GM11168 (cell line): ENCODE measurements around the gene YEATS2.
"Not testable (repeated sequence)": the region's sequence is repeated elsewhere in the genome, so short reads cannot be mapped to it uniquely, and the experiment has no call there.

Experiments
- in situ Hi-C: fragments of 300-500 bp; cut with MboI; formaldehyde crosslinking; loops from one replicate; pipeline ENCODE4 v1.12.0; 2022; ENCODE audit warnings: low sequenced_read_pairs; ENCODE audit not compliant: unreplicated experiment

YEATS2 gene

DNA sequence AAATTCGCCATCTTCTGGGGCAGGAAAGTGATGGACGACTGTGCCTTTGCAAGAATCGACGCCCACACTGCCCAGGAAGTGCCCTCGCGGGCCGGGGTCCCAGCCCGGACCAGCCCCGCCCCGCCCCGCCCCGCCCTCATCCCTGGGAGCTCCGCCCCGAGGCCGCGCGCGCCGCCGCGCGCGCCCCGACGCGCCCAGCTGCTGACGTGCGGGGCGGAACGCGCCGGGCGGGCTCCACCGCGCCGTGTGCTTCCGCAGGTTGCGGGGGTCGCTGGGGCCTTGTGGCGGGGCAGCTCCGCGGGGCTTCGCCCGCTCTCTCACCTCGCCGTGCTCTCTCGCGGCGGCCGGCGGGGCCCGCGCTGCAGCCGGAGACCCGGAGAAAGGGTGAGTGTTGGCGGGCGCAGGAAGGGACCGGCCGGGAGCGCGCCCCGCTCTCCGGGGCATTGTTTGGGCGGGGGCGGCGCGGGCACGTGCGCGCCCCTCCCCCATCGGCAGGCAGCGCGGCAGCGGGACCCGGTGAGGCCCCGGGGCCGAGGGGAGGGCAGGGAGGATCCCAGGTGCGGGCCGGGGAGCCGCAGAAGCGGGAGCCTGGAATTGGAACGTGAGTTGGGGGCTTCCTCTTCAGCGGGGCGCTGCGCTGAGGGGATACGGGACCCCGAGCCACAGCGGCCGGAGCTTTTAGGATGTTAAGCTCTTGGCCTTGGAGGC is at the start of gene YEATS2:
Gene YEATS2, plus strand, starts transcription at position 188 of the 708 bp plus-strand sequence. CDS start 17,366 bp downstream, outside the sequence.
- in situ Hi-C loops, result no loop called here

DNA sequence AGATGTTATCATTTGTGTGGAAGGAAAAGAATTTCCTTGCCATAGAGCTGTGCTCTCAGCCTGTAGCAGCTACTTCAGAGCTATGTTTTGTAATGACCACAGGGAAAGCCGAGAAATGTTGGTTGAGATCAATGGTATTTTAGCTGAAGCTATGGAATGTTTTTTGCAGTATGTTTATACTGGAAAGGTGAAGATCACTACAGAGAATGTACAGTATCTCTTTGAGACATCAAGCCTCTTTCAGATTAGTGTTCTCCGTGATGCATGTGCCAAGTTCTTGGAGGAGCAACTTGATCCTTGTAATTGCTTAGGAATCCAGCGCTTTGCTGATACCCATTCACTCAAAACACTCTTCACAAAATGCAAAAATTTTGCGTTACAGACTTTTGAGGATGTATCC is 47.0 kb upstream of the YEATS2 start:
- in situ Hi-C loops, result no loop called here

- in situ Hi-C loops, result no loop called here
Measured at GRCh38 chr3:183653209-183654064, 44.2 kb upstream of the YEATS2 start.

GRCh38 chr3:183654727-183655126 is 42.9 kb upstream of the YEATS2 start:
- in situ Hi-C loops, result no loop called here

DNA sequence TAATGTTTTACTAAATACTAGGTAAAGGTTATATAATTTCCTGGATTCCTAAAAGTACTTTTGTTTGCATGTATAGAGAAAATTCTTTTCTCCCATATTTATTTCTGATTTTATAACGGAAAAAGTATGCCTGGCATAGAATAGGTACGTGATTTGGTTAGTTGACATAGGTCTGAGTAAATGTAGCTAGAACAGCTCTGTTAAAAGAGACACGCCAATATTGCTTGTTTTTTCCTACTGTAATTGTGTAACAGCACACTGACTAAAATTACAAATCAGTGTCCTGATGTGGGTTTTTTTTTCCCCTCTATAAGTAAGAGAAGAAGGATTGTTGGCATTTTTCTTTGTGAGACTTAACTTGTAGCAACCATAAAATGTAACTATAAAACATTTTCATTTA is 35.5 kb upstream of the YEATS2 start:
- in situ Hi-C loops, result no loop called here

- in situ Hi-C loops, result no loop called here
Measured at GRCh38 chr3:183664913-183665381, 32.6 kb upstream of the YEATS2 start.

- in situ Hi-C loops, result no loop called here
Measured at GRCh38 chr3:183680061-183680460, 17.5 kb upstream of the YEATS2 start.

DNA sequence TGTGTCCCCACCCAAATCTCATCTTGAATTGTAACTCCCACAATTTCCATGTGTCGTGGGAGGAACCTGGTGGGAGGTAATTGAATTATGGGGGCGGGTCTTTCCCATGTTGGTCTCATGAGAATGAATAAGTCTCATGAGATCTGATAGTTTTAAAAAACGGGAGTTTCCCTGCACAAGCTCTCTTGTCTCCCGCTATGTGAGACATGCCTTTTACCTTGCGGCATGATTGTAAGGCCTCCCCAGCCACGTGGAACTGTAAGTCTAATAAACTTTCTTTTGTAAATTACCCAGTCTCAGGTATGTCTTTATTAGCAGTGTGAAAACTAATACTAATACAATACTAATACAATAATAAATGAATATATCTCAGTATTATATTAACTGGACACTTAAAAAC is 9.9 kb upstream of the YEATS2 start:
- in situ Hi-C loops, result no loop called here

DNA sequence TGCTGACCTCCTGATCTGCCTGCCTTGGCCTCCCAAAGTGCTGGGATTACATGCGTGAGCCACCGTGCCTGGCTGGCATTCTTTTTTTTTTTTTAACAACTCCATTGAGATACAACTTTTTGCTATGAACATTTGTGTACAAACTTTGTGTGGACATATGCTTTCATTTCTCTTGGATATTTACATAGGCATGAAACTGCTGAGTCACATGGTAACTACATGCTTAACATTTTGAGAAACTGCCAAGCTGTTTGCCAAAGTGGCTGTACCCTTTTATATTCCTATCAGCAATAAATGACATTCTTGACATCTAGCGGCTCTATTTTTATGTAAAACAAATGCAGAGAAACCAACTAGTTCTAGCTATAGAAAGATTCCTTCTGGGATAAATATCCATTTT is 8.7 kb upstream of the YEATS2 start:
- in situ Hi-C loops, result no loop called here

- in situ Hi-C loops, result not testable (repeated sequence)
Measured at GRCh38 chr3:183689621-183690020, 8.0 kb upstream of the YEATS2 start.

DNA sequence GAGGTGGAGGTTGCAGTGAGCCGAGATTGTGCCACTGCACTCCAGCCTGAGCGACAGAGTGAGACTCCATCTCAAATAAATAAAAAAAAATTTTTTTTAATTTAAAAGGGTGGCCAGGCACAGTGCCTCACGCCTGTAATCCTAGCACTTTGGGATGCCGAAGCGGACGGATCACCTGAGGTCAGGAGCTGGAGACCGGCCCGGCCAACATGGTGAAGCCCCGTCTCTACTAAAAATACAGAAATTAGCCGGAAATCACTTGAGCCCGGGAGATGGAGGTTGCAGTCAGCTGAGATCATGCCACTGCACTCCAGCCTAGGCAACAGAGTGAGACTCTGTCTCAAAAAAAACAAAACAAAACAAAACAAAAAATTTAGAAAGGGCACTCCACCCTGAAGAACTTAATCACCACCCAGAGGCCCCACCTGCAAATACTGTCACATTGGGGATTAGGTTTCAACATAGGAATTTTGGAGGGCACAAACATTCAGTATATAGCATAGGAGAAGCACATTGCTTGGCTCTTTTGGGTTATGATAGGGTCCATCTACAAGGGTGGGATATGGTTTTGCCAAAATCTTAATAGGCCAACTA is 7.1 kb upstream of the YEATS2 start:
- in situ Hi-C loops, result no loop called here

DNA sequence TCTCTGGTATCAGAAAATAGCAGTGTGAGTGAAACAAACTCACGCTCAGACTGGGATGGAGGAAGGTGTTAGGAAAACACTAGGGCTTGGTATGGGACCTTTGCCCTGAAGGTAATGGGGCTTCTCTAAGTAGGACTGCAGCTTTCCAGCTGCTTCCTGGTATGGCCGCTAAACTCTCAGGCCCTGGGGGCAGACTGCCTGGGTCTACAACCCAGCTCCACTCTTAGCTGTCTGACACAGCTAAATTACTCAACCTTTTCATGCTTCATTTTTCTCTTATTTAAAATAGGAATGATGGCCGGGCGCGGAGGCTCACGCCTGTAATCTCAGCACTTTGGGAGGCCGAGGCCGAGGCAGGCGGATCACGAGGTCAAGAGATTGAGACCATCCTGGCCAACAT is 5.2 kb upstream of the YEATS2 start:
- in situ Hi-C loops, result no loop called here

DNA sequence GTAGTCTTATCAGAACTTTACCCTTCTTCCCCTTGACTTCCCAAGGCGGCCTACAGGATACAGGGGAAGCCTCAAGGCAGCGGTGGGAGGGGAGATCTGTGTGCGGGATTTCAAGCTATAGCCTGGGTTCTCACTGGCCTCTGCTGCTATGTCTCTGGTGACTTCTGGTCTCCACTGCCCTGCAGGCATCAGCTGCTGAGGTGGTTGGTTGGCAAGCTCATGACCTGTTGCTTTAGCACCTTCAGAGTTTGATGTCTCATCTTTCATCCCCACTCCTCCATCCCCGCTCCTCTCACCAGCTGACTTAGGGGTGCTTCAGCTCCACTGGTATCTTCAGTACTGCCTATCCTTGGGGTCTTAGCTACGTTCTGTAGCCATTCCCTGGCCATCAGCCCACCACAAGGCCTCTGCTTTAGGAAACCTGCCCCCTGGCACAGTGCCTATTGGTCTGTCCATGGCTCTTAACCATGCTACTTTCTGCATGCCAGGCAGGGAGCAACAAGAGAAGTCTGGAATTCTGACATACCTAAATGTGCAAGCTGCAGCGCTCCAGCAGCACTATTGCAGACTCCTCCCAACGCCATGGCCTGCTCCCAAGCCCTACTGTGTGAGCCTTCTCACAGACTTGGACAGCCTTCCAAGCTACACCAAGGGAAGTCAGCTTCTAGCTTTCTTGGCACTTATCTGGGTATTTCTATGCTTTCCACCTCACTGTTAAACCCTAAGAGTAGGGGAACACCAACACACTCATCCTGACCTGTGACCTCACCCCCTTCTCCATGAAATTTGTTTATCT is 1.8 kb upstream of the YEATS2 start:
- in situ Hi-C loops, result no loop called here

DNA sequence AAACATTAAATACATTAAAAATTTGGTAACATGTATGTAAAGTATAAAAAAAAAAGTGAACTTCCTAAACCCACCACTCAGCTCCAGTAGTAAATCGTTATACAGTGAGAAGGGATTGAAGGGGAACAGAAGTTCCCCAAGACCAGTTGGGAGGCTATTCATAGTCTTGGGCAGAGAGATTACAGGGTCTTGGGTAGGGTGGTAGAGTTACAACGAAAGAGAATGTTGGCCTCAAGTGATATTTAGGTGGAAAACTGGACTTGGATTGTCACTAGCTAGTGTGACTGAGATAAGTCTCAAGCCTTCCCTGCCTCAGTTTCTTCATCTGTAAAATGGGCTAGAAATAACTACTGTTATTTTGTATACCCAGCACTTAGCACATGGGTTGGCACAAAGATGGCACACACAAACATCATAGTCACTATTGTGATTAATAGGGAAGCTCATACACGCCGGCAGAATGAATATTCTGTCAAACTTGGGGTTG is 431 bp upstream of the YEATS2 start:
- in situ Hi-C loops, result no loop called here

GRCh38 chr3:183698318-183698751 is 738 bp downstream of the YEATS2 start:
- in situ Hi-C loops, result no loop called here

DNA sequence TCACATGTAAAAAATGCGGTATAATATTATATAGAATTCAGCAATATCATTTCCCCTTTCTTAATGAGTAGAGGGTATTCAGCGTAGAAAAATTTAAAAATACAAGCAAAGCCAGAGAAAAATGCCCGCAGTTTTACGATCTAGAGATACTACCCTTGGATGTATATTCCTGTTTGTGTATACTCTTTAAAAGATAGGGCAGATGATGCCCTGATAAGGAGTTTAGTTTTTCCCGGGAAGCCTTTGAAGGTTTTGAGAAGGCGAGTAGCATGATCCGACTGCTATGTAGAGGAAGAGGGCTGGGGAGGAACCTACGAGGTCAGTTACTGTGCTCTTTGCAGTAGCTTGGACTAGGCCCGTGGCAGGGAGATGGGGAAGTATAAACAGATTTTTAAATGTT is 1.2 kb downstream of the YEATS2 start:
- in situ Hi-C loops, result no loop called here

DNA sequence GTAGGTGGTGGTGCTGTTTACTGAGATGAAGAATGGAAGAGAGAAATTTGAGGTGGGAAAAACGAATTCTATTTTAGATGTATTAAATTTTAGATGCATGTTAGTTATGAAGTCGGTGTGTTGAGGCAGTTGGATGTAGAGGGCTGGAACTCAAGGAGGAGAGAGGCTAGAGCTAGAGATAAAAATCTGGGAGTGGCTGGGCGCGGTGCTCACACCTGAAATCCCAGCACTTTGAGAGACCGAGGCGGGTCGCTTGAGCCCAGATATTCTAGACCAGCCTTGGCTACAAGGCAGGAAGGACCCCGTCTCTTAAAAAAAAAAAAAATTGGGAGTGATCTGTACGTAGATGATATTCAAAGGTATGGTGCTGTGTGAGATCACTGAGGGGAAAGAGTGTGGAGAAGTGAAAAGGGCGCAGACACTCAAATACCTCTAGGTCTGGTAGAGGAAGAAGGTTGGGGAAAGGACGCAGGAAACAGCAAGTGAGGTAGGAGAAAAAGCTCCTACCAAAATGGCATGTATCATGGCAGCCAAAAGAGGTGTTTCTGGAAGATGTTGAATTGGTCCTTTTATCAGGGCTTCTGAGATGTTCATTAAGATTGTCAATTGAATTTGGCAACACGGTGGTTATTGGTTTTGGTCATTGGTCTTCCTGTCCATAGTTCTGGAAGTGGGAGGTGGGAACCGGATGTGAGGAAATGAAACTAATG is 1.8 kb downstream of the YEATS2 start:
- in situ Hi-C loops, result no loop called here

DNA sequence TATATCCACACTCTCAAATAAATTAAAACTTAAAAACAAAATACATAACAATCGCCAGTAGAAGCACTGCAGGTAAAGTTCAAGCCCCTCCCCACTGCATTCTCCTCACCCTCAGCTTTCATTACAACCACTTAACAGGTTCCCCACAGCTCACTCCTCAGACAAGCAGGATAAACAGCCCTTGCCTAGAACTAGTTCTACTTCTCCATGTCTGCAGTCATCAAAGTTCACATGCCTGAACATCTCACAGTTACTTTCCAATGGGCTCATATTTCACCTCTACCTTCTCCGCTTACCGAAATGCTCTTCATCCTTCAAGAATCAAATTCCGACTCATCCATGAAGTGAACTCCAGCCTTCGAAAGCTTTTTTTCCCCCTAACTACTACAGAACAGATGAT is 4.1 kb downstream of the YEATS2 start:
- in situ Hi-C loops, result no loop called here

GRCh38 chr3:183703892-183704291 is 6.3 kb downstream of the YEATS2 start:
- in situ Hi-C loops, result not testable (repeated sequence)
